Endometrium (tissue), 2 donors: ENCODE measurements around the gene NEDD4.
"Not testable (repeated sequence)": the region's sequence is repeated elsewhere in the genome, so short reads cannot be mapped to it uniquely, and the experiment has no call there.

Source experiments
- FAIRE-seq: peaks from 2 replicates; lab custom pipeline; 2012; peaks lifted over from hg19 to GRCh38; lab: Jason Lieb, UNC
- donor health status: control.
- donor health status: control.

The NEDD4 gene

GRCh38 chr15:55993111-55993803, at the start of gene NEDD4:
Gene NEDD4 (minus strand): TSS chr15:55993612. CDS start chr15:55993555, 57 bp downstream.
- no peak for FAIRE-seq

GRCh38 chr15:56042498-56042897, 49.1 kb upstream of the NEDD4 start:
- no peak for FAIRE-seq

DNA sequence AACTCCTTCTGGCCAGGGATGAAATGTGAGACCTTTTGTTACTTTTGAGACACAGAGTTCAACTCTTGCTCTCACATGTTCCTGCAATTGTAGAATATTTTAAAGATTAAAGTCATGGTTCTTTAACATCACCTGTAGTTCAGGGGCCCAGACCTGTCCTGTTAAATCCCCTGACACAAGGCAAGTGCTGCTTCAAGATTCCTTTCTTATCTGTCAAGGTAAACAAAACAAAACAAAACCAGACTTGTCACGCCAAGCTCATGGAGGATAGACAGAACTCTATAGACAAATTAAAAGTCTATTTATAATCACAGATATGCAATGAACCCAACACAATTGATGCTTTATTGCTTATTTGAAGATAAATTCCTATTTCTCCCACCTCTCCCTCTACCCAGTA, 48.6 kb upstream of the NEDD4 start:
- no peak for FAIRE-seq

DNA sequence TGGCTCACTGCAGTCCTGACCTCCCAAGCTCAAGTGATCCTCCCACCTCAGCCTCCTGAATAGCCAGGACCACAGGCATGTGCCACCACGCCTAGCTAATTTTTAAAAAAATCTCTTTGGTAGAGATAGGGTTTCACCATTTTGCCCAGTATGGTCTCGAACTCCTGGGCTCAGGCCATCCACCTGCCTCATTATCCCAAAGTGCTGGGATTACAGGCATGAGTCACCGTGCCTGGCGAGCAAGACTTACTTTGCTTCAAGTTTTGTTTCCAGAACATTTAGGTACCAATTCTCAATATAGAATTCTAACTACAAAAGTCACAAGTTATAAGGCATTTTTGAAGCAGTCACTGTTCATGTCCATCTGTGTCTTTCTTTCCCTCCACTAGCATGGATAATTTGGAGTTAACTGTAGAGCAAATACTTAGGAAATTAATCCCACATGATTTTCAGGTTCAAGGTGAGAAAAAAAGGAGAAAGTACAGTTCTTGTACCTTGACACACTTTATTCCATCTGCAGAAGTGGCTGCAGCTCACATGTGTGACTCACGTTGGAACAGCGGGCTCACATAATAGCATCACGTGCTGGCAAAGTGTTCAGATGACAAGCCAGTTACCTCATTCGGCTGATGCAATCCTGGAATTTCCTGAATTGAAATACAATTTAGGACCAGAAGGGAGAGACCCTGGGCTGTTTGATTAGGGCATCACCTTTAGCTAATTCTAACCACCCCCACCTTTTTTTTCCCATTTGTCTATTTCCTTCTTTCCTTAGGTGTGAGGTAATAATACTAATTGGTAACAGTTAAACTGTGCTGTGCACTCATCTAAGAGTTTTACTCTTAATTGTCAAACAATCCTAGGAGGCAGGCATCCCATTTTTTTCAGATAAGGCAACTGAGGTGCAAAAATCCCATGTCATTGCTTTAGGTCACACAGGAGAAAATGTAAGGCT, 46.9 kb upstream of the NEDD4 start:
- no peak for FAIRE-seq

- no peak for FAIRE-seq
These were observed 45.3 kb upstream of the NEDD4 start for GRCh38 chr15:56038707-56039106.

- no peak for FAIRE-seq
These were observed 44.6 kb upstream of the NEDD4 start for GRCh38 chr15:56038015-56038414.

GRCh38 chr15:56036546-56037067, 43.2 kb upstream of the NEDD4 start:
- no peak for FAIRE-seq

DNA sequence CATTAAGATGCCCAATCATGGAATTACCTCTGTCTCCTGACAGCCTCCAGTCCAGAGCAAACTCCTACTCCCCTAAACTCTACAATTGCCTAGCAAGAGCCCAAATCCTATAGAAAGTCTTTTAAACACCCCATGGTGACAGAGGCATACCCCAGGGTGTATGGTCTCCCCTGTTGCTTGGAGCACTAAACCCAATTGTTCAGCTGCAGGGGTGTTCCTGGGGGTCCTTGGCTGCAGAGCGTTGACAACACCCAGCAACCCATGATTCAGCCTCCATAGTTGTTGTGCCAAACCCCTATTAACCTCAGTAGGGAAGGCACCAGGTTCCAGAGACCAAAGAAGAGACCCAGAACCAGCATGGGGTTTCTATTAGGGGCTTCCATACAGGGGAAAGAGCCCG, 41.8 kb upstream of the NEDD4 start:
- FAIRE-seq, result no peak

GRCh38 chr15:56034514-56034913, 41.1 kb upstream of the NEDD4 start:
- no peak for FAIRE-seq

- FAIRE-seq, result no peak
These were observed 39.0 kb upstream of the NEDD4 start for GRCh38 chr15:56032373-56032772.

DNA sequence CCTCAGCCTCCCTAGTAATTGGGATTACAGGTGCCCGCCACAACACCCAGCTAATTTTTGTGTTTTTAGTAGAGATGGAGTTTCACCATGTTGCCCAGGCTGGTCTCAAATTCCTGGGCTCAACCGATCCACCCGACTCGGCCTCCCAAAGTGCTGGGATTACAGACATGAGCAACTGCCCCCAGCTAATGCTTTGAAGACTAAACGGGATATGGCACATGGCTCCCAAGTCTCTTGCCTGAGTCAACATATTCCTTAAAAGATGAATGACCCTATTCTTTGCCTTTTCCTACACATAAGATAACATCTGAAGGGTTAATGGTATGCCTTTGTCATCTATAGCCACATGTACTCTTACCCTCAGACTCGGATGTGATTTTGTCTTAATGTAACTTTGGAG, 38.4 kb upstream of the NEDD4 start:
- no peak for FAIRE-seq

DNA sequence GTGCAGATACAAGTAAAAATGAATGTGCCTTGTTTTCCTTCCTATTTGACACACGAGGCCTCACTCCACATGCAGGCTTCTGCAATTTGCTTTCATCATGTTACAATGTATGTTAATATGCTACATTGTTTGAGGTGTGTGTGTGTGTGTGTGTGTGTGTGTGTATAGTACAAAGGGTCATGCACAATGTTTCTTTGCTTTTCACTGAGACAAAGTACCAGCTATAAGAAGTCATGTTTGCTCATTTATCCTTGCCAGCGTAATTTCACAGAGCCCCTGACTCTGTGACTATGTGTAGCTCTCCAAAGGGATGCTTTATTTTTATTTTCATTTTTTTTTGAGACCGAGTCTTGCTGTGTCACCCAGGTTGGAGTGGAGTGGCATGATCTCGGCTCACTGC, 38.0 kb upstream of the NEDD4 start:
- no peak for FAIRE-seq

- FAIRE-seq, result no peak
These were observed 35.0 kb upstream of the NEDD4 start for GRCh38 chr15:56028430-56028829.

GRCh38 chr15:56023160-56023559, 29.7 kb upstream of the NEDD4 start:
- FAIRE-seq, result not testable (repeated sequence)

- FAIRE-seq, result no peak
These were observed 26.5 kb upstream of the NEDD4 start for GRCh38 chr15:56019819-56020486.

DNA sequence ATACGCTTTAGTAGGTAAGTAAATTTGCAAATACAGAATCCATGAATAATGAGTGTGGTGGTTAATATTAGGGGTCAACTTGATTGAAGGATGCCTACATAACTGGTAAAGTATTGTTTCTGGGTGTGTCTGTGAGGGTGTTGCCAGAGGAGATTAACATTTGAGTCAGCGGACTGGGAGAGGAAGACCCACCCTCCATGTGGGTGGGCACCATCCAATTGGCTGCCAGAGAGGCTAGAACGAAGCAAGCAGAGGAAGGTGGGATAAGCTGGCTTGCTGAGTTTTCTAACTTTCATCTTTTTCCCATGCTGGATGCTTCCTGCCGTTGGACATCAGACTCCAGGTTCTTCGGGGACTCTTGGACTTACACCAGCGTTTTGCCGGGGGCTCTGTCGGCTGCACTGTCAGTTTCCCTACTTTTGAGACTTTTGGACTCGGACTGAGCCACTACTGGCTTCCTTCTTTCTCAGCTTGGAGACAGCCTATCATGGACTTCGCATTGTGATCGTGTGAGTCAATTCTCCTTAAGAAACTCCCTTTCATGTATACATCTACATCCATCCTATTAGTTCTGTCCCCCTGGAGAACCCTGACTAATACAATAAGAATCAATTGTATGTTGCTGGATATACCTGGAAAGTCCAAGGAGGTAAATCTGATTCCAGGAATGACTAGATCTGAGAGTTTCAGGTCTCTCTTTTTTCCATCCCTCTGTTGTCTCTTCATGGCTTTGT, 25.8 kb upstream of the NEDD4 start:
- no peak for FAIRE-seq

GRCh38 chr15:56017920-56018319, 24.5 kb upstream of the NEDD4 start:
- no peak for FAIRE-seq

GRCh38 chr15:56017511-56017910, 24.1 kb upstream of the NEDD4 start:
- FAIRE-seq, result no peak

- no peak for FAIRE-seq
These were observed 22.9 kb upstream of the NEDD4 start for GRCh38 chr15:56016281-56016680.

DNA sequence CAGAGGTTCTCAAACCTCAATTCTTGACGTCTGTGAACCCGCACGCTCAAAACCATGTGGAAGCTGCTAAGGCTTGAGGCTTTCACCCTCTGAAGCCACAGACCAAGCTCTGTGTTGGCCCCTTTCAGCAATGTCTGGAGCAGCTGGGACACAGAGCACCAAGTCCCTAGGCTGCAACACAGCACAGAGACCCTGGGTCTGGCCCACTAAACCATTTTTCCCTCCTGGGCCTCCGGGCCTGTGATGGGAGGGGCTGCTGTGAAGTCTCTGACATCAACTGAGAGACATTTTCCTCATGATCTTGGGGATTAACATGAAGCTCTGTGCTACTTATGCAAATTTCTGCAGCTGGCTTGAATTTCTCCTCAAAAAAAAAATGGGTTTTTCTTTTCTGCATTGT, 21.3 kb upstream of the NEDD4 start:
- no peak for FAIRE-seq

DNA sequence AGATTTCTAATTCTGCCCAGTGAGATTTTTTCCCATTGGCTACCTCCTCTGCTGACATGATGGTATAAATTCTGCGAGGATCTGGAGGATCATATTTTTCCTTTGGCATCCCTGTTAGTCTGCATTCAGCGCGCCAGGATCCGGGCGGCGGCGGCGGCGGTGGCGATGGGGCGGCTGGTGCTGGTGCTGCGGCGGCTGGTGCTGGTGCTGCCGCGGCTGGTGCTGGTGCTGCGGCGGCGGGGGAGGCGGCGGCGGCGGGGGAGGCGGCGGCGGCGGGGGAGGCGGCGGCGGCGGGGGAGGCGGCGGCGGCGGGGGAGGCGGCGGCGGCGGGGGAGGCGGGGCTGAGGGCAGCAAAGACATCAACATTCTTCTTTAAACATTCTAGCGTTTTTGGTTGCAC, 13.6 kb upstream of the NEDD4 start:
- not testable (repeated sequence) for FAIRE-seq

DNA sequence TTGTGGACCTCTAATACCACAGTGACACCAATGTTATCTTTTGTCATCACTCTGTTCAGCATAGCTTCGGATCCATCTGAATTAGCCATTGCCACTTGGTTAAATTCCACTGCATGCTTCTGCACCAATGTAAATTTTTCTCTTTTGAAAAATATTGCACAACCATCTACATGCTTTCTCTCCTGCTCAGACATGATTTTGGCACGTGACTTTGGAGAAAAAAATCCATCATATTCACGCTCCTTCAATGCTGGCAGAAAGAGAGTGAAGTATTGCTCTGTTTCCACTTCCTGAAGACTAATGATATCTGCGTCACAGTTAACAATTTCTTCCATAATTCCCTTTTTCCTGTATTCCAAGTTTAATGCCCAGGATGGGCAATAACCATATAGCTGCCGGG, 13.0 kb upstream of the NEDD4 start:
- not testable (repeated sequence) for FAIRE-seq
